ENCODE measurements around the gene ZNF740.
A peak's percentile ranks its signal among the peaks of the same experiment; 100 is the strongest.
"Not testable (repeated sequence)": the region's sequence is repeated elsewhere in the genome, so short reads cannot be mapped to it uniquely, and the experiment has no call there.

The ZNF740 gene

GRCh38 chr12:53196486-53196885 lies 16.0 kb downstream of the ZNF740 start:
- no peak for DNase-seq

- DNase-seq, result no peak
Measured at GRCh38 chr12:53197011-53197640, 16.6 kb downstream of the ZNF740 start.

DNA sequence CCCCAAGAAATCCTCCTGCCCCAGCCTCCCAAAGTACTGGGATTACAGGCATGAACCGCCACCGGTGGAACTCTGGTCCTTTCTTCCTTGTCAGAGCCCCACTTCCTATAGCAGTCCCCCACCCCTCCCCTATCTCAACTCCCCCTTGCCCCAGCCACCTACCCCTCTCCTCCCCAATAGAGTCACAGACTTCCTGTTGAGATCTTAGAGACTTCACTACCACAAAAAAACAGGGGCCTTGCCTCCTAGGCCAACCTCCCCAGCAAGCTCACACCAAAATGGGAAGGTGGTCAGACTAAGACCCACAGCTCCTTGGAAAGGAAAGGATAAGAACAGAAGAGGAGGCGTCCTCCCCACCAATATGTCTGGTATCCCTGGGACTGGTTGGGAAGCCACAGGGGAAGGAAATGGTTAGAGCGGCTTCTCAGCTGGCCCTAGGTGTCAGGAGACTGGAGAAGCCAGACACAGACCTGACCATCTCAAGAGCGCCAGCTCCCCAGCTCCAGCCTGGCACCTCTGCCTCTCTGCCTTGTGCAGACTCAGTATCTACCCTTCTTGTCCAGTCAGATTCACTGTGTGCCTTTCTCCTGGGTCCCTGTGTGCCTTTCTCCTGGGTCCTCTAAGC lies 18.1 kb downstream of the ZNF740 start:
- DNase-seq, result no peak

GRCh38 chr12:53199700-53200099 lies 19.2 kb downstream of the ZNF740 start:
- DNase-seq, result no peak

- no peak for DNase-seq
Measured at GRCh38 chr12:53200107-53200457, 19.6 kb downstream of the ZNF740 start.

DNA sequence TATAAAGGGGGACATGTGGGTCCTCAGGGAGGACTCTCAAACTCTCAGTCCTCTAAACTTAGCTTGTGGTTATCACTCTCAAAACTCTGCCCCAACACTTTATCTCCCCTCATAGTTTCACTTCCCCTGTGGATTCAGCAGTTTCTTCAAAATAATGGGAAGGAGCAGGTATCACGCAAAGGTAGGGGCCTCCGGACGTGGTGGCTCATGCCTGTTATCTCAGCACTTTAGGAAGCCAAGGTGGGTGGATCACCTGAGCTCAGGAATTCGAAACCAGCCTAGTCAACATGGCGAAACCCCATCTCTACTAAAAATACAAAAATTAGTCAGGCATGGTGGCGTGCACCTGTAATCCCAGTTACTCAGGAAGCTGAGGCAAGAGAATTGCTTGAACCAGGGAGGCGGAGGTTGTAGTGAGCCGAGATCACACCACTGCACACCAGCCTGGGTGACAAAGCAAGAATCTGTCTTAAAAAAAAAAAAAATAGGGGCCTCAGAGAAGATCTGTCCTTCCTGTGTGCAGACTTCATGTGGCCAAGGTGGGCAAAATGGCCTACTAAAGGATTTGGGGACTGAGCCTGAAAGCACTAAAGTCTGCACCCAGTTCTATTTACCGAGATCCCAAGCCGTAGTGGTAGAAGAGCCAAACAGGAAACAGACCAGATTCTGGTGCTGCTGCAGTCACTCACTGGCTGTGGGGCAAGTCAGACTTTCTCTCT lies 20.1 kb downstream of the ZNF740 start:
- DNase-seq, result no peak

- DNase-seq, result no peak
Measured at GRCh38 chr12:53201177-53201541, 20.6 kb downstream of the ZNF740 start.

- DNase-seq, result no peak
Measured at GRCh38 chr12:53201639-53202038, 21.1 kb downstream of the ZNF740 start.

DNA sequence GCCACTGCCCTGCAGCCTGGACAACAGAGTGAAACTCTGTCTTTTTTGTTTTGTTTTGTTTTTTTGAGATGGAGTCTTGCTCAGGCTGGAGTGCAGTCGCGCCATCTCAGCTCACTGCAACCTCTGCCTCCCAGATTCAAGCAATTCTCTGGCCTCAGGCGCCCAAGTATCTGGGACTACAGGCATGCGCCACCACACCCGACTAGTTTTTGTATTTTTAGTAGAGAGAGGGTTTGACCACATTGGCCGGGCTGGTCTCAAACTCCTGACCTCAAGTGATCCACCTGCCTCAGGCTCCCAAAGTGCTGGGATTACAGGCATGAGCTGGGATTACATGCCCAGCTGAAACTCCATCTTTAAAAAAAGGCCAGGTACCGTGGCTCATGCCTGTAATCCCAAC lies 21.8 kb downstream of the ZNF740 start:
- DNase-seq, result not testable (repeated sequence)

DNA sequence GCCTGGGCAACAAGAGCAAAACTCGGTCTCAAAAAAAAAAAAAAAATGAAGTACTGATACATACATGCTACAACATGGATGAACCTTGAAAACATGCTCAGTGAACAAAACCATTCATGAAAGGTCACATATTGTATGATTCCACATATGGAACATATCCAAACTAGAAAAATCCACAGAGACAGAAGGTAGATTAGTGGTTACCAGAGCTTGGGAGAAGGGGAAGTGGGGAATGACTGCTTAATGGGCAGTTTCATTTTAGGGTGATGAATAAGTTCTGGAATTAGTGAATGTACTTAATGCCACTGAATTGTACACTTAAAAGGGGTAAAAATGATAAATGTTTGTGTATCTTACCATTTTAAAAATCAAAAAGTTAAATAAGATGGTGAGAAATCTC lies 23.8 kb downstream of the ZNF740 start:
- DNase-seq, result no peak

DNA sequence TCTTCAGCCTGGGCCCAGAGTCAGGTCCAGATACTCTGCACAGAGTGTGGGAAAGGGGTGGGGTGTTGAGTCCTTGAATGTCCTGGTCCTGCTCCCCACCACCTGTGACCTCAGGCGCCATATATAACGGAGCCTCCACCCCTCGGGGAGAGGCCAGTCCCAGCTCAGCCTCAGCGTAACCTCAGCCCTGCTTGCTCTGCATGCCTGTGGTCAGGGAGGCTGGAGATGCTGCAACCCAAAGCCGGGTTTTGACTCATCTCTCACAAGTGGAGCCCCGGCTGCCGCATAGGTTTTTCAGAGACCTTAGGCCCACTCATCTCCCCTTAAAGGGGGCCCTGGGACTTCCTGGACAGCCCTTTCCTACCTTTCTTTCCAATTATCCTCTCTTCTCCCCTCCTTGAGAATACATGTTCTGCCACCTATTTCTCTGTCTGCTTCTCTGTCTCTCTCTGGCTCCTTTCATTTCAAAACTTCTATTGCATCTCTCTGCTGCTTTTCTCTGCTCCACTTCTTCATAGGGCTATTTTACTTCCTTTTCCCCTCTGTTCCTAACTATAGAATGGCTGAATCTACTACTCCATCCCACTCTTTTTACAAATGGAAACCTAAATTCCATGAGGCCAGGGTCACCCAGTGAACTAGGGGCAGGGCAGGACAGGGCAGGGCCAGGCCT lies 25.4 kb downstream of the ZNF740 start:
- no peak for DNase-seq

- no peak for DNase-seq
Measured at GRCh38 chr12:53207042-53207441, 26.5 kb downstream of the ZNF740 start, which contains the start of gene ITGB7. TSS of gene ITGB7 (minus strand) at chr12:53207251. CDS start at chr12:53200443, 6,808 bp downstream.

DNA sequence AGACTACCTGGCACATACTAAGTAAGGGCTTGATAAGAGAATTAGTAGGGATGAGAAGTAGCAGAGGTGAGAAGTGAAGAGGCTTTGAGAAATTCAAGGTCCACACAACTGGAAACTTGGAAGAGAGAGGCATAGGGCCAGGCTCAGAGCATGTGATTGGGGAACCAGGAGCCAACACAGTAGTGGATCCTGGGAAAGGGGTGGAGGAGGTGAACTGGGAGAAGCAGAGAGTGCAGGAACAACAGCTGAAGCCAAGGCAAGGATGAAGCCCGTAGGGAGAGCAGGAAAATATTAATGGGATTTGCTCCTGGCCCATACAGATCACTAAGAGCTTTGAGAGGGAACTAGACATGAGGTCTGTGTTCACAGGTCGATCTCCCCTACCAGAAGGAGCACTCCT lies 27.9 kb downstream of the ZNF740 start:
- DNase-seq, result no peak

- no peak for DNase-seq
Measured at GRCh38 chr12:53208877-53209463, 28.4 kb downstream of the ZNF740 start.

DNA sequence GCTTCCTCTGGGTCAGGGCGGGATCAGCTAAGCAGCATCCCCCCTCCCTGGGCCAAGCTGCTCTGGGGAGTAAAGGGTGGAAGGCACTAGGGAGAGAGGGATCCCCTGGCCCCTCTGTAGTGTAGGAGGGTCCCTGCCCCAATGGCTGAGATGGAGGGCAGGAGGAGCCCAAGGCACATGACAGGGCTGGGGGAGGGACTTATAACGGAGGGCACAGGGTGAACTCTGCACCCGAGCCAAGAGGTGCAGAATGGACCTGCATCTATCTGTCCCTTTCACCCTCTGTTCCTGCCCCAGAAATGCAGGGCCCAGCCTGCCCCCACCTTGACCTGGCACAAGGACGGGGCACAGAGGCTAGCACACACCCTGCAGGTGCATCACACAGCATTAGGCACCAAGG lies 30.3 kb downstream of the ZNF740 start:
- no peak for DNase-seq

DNA sequence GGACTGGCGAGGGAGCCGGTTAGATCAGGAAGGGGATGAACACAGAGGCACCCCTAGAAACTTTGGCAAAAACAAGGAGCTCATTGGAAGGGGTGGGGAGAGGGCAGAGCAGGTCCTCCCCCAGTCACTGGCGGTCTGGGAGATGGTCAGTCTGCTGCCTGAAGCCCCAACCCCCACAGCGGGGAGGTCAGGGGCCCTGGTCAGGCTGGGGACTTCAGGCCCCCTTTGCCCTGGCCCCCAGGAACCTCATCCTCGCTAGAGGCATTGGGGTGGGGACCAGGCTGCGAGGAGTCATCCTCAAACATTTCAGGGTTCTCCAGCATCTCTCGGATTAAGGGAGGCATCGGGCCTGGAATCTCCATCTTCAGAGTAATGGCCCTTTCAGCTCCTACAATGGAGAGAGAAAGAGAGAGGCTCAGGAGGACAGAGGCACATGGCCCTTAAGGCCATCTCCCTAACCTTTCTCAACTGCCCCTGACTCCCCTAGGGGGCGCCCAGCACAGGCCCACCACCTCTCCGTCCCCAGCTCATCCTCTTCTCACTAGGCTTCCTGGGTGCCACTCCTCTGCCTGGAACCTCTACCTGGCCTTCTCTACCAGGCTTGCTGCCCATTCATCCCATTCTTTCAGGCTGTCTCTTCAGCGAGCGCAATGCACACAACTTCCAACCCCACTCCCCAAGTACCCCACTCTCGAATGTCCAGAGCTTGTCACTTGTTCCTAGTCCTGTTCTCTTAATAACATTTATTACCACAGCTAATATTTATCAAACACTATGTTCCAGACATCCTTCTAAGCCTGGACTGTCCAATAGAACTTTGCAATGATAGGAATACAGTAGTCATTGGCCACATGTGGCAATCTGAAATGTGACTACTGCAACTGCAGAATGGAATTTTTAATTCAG lies 31.2 kb downstream of the ZNF740 start:
- DNase-seq, result no peak

DNA sequence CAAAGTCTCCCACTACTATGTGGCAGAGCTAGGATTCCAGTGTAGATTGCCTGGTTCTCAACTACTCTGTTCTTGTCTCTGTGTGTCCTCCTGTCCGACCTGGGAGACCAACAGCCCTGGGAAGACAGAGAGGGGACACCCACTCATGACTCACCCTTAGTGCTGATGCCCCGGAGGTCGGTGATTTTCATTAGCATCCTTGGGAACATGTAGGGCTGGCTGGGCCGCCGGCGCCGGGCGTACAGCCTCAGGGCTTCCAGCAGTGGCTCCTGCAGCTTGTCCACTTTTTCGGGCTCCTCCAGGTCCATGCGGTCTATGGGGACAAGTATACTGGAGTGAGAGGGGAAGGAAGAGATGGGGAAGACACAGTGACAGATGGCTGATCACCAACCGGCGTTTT lies 32.4 kb downstream of the ZNF740 start:
- DNase-seq, result no peak

GRCh38 chr12:53213348-53213747 lies 32.8 kb downstream of the ZNF740 start:
- peak; percentile 95 for DNase-seq

DNA sequence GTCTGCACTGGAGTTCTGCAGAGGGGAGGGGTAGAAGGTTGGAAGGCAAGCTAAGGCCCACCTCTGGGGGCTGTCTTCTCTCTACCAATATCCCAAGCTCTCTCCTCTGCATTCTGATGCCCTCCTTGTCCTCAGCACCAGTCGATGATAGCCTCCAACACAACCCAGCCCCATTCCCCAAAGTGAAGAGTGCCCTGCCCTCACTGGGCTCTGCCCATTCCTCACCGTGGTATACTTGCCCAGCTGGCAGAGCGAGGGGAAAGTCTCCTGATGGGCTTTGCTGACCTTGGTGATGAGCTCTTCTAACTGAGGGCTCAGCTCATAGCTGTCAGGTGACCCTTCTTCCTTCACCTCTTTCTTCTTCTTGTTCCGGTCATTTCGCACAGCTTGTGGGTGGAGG lies 33.7 kb downstream of the ZNF740 start:
- no peak for DNase-seq

DNA sequence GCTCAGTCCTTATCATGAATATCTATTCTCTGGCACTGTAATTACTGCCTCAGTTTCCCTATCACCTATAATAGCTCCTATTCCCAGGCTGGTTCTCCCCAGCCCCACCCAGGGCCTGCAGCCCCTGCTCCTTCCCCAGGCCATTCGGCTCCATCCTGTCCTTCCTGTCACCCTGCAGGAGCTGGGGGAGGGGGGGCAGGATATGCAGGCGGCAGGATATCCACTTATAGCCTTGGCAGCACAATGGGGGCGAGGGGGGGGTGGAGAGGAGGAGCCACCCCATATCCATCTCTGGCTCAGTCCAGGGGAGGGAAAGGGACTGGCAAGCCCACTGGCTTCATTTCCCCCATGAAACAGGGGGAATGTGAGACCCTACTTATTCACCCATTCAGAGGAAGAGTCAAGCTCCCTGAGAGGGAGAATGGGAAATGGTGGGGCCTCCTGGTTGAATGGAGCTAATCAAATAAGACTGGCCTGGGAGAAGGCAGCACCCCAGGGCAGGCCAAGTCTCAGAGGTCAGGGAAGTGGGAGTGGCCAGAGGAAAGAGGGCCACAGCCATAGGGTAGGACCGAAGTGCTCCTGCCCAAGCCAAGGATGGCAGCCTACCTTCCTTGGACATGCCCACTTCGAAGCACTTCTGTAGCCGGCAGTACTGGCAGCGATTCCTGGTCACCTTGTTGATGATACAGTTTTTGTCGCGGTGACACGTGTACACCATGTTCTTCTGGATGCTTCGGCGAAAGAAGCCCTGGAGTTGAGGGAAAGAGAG lies 34.3 kb downstream of the ZNF740 start:
- no peak for DNase-seq

- no peak for DNase-seq
Measured at GRCh38 chr12:53215497-53215896, 35.0 kb downstream of the ZNF740 start.
